HG03095 (cell line): Measurements from ENCODE around the gene TRAPPC2L.

Experiments
- ATAC-seq: cut with Tn5 transposase; IDR thresholded peaks from one replicate; pipeline ENCODE4 v1.9.1; 2021; ENCODE audit warnings: moderate library complexity; ENCODE audit not compliant: unreplicated experiment

TRAPPC2L gene

GRCh38 chr16:88856122-88856827, 652 bp upstream of the TRAPPC2L start:
- no peak for ATAC-seq

GRCh38 chr16:88857728-88858339, 907 bp downstream of the TRAPPC2L start:
- peak; percentile 44 for ATAC-seq

GRCh38 chr16:88859381-88860091, 2.6 kb downstream of the TRAPPC2L start:
- ATAC-seq, result no peak

GRCh38 chr16:88861359-88861758, 4.4 kb downstream of the TRAPPC2L start:
- no peak for ATAC-seq

- no peak for ATAC-seq
Observed at GRCh38 chr16:88862968-88863367, 6.0 kb downstream of the TRAPPC2L start.

GRCh38 chr16:88863426-88863825, 6.5 kb downstream of the TRAPPC2L start:
- ATAC-seq, result no peak

- no peak for ATAC-seq
Observed at GRCh38 chr16:88864099-88864498, 7.2 kb downstream of the TRAPPC2L start.

GRCh38 chr16:88864521-88864920, 7.6 kb downstream of the TRAPPC2L start:
- ATAC-seq, result no peak

- ATAC-seq, result no peak
Observed at GRCh38 chr16:88865310-88865709, 8.4 kb downstream of the TRAPPC2L start.

- no peak for ATAC-seq
Observed at GRCh38 chr16:88865742-88866141, 8.8 kb downstream of the TRAPPC2L start.

GRCh38 chr16:88866151-88866920, 9.4 kb downstream of the TRAPPC2L start, which contains the start of gene PABPN1L:
TSS of gene PABPN1L (minus strand) at chr16:88866660. CDS start at chr16:88866606, 54 bp downstream.
- ATAC-seq, result no peak

- ATAC-seq, result no peak
Observed at GRCh38 chr16:88867581-88868246, 10.8 kb downstream of the TRAPPC2L start.

- no peak for ATAC-seq
Observed at GRCh38 chr16:88868974-88869672, 12.2 kb downstream of the TRAPPC2L start.

GRCh38 chr16:88869673-88869980, 12.7 kb downstream of the TRAPPC2L start:
- ATAC-seq, result no peak

- no peak for ATAC-seq
Observed at GRCh38 chr16:88870608-88871348, 13.9 kb downstream of the TRAPPC2L start.

GRCh38 chr16:88871349-88871702, 14.4 kb downstream of the TRAPPC2L start:
- no peak for ATAC-seq

GRCh38 chr16:88871730-88872416, 14.9 kb downstream of the TRAPPC2L start:
- no peak for ATAC-seq

- no peak for ATAC-seq
Observed at GRCh38 chr16:88872650-88873331, 15.9 kb downstream of the TRAPPC2L start.
